NCI-H526 (cell line): ENCODE measurements around the gene COL13A1.
A peak's percentile ranks its signal among the peaks of the same experiment; 100 is the strongest.

ENCODE experiments used
- DNase-seq, 2 experiments: peaks; one replicate each; lab custom pipeline; 2025; lab: John Stamatoyannopoulos, UW

Gene COL13A1

DNA sequence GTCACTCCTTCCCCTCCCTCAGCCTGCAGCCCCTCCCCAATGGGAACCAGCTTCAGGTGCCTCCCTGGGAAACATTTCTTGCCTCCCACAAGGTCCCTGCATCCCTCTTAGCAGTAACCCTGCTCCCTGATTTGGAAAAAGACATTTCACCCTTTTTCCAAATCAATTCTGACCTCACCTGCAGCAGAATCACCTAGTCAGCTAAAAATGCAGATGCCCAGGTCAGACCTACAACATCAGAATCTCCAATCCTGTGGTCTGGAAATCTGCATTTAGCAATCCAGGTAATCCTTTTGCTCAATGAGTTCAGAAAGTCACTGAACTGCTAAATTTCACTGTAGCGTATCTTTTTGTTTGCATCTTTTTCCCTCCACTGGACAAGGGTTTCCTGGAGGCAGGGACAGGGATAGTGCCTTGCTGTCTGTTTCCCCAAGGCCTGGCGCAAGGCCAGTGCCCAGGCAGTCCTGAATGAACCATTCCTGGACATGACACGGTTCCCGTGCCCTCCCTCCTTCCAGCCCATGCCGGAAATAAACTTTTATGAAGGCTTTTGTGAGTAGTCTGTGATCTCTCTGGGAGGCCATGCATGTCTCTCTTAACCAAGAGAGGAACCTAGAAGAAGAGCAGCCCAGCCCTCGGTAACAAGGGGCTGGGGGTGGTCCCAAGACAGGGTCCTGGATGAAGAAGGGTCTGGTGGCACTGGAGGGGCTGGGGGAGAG lies 44.0 kb downstream of the COL13A1 start:
- peak in 1 of 2 experiments; percentile 53 for DNase-seq

GRCh38 chr10:69846293-69846921 lies 44.7 kb downstream of the COL13A1 start:
- DNase-seq: peak; percentile 15 to 77

- peak in 1 of 2 experiments; percentile 37 for DNase-seq
These were observed 45.8 kb downstream of the COL13A1 start for GRCh38 chr10:69847458-69847857.

DNA sequence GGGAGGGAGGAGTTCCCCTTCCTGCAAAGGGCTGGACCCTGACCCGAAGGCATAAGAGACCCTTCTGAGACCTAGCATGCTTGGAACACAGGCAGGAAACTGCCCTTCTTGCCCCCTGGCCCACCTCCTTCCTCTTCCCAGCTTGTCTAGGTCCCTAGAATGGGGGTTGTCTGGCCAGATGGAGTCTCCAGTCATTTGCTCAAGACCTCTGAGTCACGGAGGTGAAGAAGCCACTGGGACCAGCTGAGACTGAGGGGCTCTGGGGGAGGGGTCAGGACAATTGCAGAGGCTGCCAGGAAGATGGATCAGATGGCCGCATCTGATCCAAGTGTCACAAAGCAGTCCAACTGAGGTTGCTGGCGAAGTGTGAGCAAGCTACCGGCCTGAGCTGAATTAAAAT lies 46.2 kb downstream of the COL13A1 start:
- peak; percentile 22 to 38 for DNase-seq

DNA sequence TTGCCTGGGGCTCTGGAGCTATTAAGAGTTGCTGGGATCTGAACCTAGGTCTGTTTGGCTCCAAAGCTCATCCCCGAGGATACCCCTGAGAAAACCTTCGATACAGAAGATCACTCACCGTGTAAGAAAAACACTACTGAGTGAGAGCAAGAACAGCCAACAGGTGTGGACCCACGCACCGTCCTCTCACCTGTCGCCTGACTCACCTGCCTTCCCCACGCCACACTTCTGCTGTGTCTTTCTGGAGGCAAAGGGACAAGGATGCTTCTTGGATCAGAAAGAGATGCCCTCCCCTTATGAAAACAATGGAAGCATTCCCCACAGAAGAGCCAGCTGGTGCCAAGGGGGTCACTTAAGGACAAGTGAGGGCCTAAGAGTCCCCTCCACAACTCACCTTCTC lies 46.7 kb downstream of the COL13A1 start:
- DNase-seq: no peak

GRCh38 chr10:69849825-69850224 lies 48.1 kb downstream of the COL13A1 start:
- DNase-seq: no peak

DNA sequence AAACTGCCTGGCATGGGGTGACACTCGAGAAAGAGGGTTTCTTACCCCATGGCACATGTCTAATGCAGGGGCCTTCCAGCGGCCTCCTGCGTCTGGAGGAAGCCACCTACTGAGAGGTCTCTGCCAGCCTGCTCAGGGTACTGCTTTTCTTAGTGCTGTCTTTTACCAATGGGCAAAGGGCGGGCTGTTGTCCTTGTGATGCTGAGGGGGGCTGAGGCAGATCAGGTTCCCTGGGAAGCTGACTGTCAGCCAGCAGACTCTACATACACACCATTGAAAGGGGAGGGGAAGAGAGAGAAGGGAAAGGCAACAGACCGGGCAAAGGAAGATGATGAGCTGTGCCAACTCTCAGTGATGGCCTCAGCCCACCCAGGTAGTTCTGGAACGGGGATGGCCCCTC lies 48.7 kb downstream of the COL13A1 start:
- peak; percentile 22 to 71 for DNase-seq

GRCh38 chr10:69851306-69851705 lies 49.6 kb downstream of the COL13A1 start:
- no peak for DNase-seq

- no peak for DNase-seq
These were observed 51.4 kb downstream of the COL13A1 start for GRCh38 chr10:69853064-69853463.

- no peak for DNase-seq
These were observed 53.0 kb downstream of the COL13A1 start for GRCh38 chr10:69854511-69855345.

DNA sequence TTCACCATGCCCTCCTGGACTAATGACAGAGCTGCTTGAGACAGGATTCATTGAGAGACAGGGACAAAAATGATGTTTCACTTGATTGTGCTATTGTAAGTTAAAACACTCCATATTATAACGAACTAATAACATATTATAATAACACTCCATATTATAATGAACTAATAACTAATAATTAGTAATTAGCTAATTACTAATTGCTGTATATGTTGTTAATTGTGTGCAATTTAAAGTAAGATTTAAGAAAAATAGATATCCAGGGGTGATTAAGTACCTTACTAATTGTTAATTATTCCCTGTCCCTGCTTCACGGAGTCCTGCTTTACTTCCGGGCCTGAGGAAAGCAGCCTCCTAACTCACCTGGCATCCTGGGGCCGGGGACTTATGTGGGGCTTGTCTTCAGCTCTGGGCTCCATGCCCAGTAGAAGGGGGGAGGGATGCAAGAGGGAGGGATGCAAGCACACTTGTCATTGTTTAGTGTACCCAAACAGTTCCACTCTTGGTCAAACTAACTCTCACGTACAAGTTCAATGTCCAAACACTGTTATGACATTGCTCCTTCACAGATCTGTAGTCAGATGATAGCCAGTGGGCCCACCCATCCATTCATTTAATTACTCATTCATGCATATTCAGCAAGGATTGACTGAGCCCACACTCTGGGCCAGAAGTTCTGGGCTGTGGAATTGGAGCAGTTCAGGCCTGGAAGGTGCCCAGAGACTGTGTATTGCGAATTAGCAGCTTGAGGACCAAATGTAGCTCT lies 53.8 kb downstream of the COL13A1 start:
- no peak for DNase-seq

GRCh38 chr10:69856601-69857166 lies 55.0 kb downstream of the COL13A1 start:
- DNase-seq: no peak

DNA sequence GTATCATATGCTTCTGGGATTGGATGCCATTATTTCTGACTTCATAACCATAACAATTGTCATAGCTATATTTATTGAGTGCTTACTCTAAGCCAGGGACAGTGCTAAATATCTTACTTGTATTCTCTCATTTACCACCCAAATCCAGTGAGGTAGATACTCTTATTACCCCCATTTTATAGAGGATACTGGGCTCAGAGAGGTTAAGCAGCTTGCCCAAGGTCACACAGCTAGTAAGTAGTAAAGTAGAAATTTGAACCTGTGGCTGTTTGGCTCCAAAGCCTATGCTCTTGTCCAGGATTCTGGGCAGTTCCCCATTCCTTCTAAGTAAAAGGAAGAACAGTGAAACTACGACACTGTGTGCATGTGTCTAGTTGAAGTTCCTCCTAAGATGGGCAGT lies 56.5 kb downstream of the COL13A1 start:
- DNase-seq: no peak

DNA sequence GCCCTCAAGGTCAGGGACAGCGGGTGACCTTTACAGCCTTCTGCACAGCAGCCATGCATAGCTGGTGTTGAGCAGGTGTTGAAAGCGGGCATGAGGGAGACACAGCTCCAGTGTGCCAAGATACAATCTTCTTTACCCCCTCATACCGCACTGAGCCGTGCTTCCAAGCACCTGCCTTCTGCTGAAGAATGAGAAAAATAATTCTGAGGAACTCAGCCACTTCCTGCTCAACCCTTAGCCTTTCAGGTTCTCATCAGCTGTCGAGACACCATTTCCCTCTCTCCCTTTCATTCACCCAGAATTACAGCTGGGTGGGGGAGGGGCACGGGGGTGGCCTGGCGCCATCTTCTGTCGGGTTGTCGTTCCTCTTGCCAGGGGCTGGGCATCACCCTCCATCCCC lies 58.6 kb downstream of the COL13A1 start:
- DNase-seq: no peak

- DNase-seq: peak; percentile 21 to 39
These were observed 59.8 kb downstream of the COL13A1 start for GRCh38 chr10:69861251-69862240.

DNA sequence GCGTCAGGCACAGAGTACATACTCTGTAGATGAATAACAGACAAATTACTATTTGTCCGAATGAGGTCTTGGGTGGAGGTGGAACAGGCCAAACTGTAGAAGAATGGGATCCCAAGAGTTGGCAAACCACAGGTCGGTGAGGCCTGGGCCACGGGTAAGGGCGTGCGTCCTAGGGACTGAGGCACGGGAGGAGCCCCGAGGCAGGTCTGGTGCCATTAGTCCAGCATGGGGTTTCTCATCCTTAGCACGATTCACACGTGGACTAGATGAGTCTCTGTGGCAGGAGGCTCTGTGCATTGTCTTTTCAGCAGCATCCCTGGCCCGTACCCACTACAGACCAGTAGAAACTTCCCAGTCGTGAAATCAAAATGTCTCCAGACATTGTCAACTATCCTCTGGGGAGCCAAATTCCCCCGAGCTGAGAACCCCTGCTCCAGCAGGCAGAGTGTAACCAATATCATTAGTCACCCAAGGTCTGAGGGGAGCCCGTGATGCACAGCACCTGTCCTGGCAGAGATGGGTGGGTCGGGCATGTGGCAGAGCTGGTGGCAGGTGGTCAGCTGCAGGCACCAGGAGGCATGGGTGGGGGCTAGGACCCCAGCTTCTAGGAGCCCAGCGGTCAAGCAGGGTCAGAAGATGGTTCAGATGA lies 61.3 kb downstream of the COL13A1 start:
- no peak for DNase-seq

GRCh38 chr10:69863580-69863979 lies 61.9 kb downstream of the COL13A1 start:
- DNase-seq: no peak

DNA sequence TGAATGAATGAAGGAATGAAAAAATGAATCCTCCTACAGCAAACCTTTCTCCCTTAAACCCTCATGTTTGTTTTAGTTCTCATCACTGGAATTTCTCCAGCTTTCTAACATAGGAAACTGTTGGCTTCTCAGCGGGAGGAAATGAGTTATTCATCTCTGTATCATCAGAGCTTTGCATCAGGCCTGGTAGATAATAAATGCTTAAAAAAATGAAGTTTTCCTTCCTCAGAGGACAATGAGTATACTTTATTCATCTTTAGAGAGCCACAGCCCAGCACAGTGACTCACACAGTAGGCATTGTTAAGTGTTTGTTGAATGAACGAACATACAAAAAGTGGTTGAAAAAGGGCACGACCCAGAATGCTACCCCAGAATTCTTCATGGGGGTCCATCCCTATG lies 62.6 kb downstream of the COL13A1 start:
- no peak for DNase-seq

GRCh38 chr10:69865450-69865849 lies 63.7 kb downstream of the COL13A1 start:
- DNase-seq: no peak

DNA sequence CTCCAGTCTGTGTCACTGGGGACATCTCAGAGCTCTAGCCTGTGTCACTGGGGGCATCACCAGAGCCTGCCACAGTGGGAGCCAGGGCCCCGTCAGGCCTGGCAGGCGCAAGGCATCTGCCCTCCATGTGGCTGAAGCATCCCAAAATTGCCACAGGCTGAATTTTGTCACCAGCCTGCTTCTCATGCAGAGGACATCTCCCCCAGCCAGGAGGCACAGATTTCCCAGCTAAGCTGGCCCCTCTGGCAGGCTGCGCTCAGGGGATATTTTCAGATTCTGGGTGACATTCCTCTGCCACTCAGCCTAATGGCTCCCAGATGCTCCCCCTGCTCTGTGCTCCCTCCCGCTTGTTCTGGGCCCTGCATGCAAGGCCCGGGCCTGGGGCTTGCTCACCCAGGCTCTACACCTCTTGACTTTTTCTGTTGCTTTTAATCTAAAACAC lies 64.6 kb downstream of the COL13A1 start:
- no peak for DNase-seq
